ENCODE measurements around the gene ATP2C2. TPM values are rescaled to one million over a fixed set of nuclear protein-coding genes. Genes with fewer than 3 reads are reported as not detected.

The ATP2C2 gene
- total RNA-seq, 1 donor from 2014 or later: 6.8 TPM

GRCh38 chr16:84367297-84367680 is 1.0 kb upstream of the ATP2C2 start:
- Mint-ChIP-seq H3K4me1 (ENCODE audit: low read depth) (peaks cover 20% of the 10 kb centered on the region), H3K27ac (no peak overlapping the region), H3K27me3 (peaks cover 24% of the 10 kb centered on the region), H3K9me3 (ENCODE audit: low read depth) (no peaks in the 10 kb centered on the region), H3K4me3 (ENCODE audit: low read depth) (peak overlapping the region; percentile 59), H3K36me3 (ENCODE audit: insufficient read depth) (no peaks in the 10 kb centered on the region)
- TF ChIP-seq CTCF (IDR thresholded peaks at IDR 0.05; ENCODE audit: unreplicated experiment): no peak
- no peak for DNase-seq (ENCODE audit: low spot score, unreplicated experiment)

- TF ChIP-seq CTCF (IDR thresholded peaks at IDR 0.05; ENCODE audit: unreplicated experiment): no peak
- H3K36me3 Mint-ChIP-seq (ENCODE audit: insufficient read depth): no peaks in the 10 kb centered on the region
- H3K4me1 Mint-ChIP-seq (ENCODE audit: low read depth): peaks cover 15% of the 10 kb centered on the region
- H3K4me3 Mint-ChIP-seq (ENCODE audit: low read depth): peak overlapping the region; percentile 59
- peaks cover 22% of the 10 kb centered on the region for H3K27me3 Mint-ChIP-seq
- no peak for DNase-seq (ENCODE audit: low spot score, unreplicated experiment)
- no peak overlapping the region for H3K27ac Mint-ChIP-seq
- no peaks in the 10 kb centered on the region for H3K9me3 Mint-ChIP-seq (ENCODE audit: low read depth)
Observed at GRCh38 chr16:84367750-84368307, 509 bp upstream of the ATP2C2 start.

GRCh38 chr16:84369105-84369504 is 767 bp downstream of the ATP2C2 start:
- Mint-ChIP-seq H3K4me1 (ENCODE audit: low read depth) (peaks cover 15% of the 10 kb centered on the region), H3K27ac (no peak overlapping the region), H3K27me3 (peaks cover 21% of the 10 kb centered on the region), H3K9me3 (ENCODE audit: low read depth) (no peaks in the 10 kb centered on the region), H3K4me3 (ENCODE audit: low read depth) (peak overlapping the region; percentile 77), H3K36me3 (ENCODE audit: insufficient read depth) (no peaks in the 10 kb centered on the region)
- no peak for TF ChIP-seq CTCF (IDR thresholded peaks at IDR 0.05; ENCODE audit: unreplicated experiment)
- no peak for DNase-seq (ENCODE audit: low spot score, unreplicated experiment)

GRCh38 chr16:84369938-84370627 is 1.7 kb downstream of the ATP2C2 start:
- Mint-ChIP-seq H3K36me3 (ENCODE audit: insufficient read depth) (no peaks in the 10 kb centered on the region), H3K4me3 (ENCODE audit: low read depth) (no peak overlapping the region), H3K9me3 (ENCODE audit: low read depth) (no peaks in the 10 kb centered on the region), H3K27me3 (peaks cover 17% of the 10 kb centered on the region), H3K27ac (peak overlapping the region; percentile 19), H3K4me1 (ENCODE audit: low read depth) (peaks cover 15% of the 10 kb centered on the region)
- no peak for TF ChIP-seq CTCF (IDR thresholded peaks at IDR 0.05; ENCODE audit: unreplicated experiment)
- DNase-seq (ENCODE audit: low spot score, unreplicated experiment): no peak

- Mint-ChIP-seq H3K36me3 (ENCODE audit: insufficient read depth) (no peaks in the 10 kb centered on the region), H3K27ac (no peak overlapping the region), H3K4me3 (ENCODE audit: low read depth) (no peak overlapping the region), H3K4me1 (ENCODE audit: low read depth) (peaks cover 15% of the 10 kb centered on the region), H3K9me3 (ENCODE audit: low read depth) (no peaks in the 10 kb centered on the region), H3K27me3 (peaks cover 17% of the 10 kb centered on the region)
- DNase-seq (ENCODE audit: low spot score, unreplicated experiment): no peak
- TF ChIP-seq CTCF (IDR thresholded peaks at IDR 0.05; ENCODE audit: unreplicated experiment): no peak
Observed at GRCh38 chr16:84370723-84371552, 2.6 kb downstream of the ATP2C2 start.
